ENCODE measurements around the gene HTATIP2. TPM values are rescaled to one million over a fixed set of nuclear protein-coding genes. Genes with fewer than 3 reads are reported as not detected.

Gene HTATIP2
- total RNA-seq, 2 experiments from 2014 or later = 13.9 TPM; not detected in 1

GRCh38 chr11:20406484-20406883 is 43.0 kb downstream of the HTATIP2 start:
- intact Hi-C loops (cut with micrococcal nuclease; ENCODE audit: unreplicated experiment) = no loop called here
- peaks cover 87% of the 10 kb centered on the region for H3K36me3 ChIP-seq (ENCODE audit: insufficient read depth, low read length)
- H4K20me1 ChIP-seq (ENCODE audit: insufficient read depth, low read length) = no peaks in the 10 kb centered on the region
- POLR2A ChIA-PET = no interaction called here
- no peak for DNase-seq (ENCODE audit: low spot score)
- H2AFZ ChIP-seq (ENCODE audit: low read length) = no peak overlapping the region
- no peaks in the 10 kb centered on the region for H3K9me2 ChIP-seq (ENCODE audit: insufficient read depth, low read length)
- BruUV-seq (replicated peaks) = no TSS peak
- no peak for TF ChIP-seq EZH2phosphoT487 (IDR thresholded peaks at IDR 0.05; ENCODE audit: borderline replicate concordance, low read depth, low read length)
- TF ChIP-seq, protein P1, sequence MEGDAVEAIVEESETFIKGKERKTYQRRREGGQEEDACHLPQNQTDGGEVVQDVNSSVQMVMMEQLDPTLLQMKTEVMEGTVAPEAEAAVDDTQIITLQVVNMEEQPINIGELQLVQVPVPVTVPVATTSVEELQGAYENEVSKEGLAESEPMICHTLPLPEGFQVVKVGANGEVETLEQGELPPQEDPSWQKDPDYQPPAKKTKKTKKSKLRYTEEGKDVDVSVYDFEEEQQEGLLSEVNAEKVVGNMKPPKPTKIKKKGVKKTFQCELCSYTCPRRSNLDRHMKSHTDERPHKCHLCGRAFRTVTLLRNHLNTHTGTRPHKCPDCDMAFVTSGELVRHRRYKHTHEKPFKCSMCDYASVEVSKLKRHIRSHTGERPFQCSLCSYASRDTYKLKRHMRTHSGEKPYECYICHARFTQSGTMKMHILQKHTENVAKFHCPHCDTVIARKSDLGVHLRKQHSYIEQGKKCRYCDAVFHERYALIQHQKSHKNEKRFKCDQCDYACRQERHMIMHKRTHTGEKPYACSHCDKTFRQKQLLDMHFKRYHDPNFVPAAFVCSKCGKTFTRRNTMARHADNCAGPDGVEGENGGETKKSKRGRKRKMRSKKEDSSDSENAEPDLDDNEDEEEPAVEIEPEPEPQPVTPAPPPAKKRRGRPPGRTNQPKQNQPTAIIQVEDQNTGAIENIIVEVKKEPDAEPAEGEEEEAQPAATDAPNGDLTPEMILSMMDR (conservative IDR thresholded peaks at IDR 0.05; ENCODE audit: low read length) = no peak
- H3K4me3 ChIP-seq (ENCODE audit: low read depth, low read length, poor library complexity, severe bottlenecking) = no peak overlapping the region
- H3K4me1 ChIP-seq (ENCODE audit: insufficient read depth, low read length, poor library complexity, severe bottlenecking) = no peaks in the 10 kb centered on the region
- H3K4me2 ChIP-seq (ENCODE audit: low read length) = no peak overlapping the region
- no peaks in the 10 kb centered on the region for H3K9me3 ChIP-seq (ENCODE audit: low read length)
- H3K27ac ChIP-seq (ENCODE audit: low read depth, low read length, poor library complexity, severe bottlenecking) = no peak overlapping the region
- CTCF ChIA-PET (ENCODE audit: unreplicated experiment) = no interaction called here
- H3K79me2 ChIP-seq (ENCODE audit: insufficient read depth, low read depth, low read length) = no peaks in the 10 kb centered on the region; the same call in 1 of the 2 replicates

GRCh38 chr11:20407344-20407743 is 43.8 kb downstream of the HTATIP2 start:
- Histone ChIP-seq H3K9me3 (ENCODE audit: low read length) (no peaks in the 10 kb centered on the region), H4K20me1 (ENCODE audit: insufficient read depth, low read length) (no peaks in the 10 kb centered on the region), H3K9me2 (ENCODE audit: insufficient read depth, low read length) (no peaks in the 10 kb centered on the region), H3K79me2 (ENCODE audit: insufficient read depth, low read depth, low read length) (no peaks in the 10 kb centered on the region; the same call in 1 of the 2 replicates), H3K4me1 (ENCODE audit: insufficient read depth, low read length, poor library complexity, severe bottlenecking) (no peaks in the 10 kb centered on the region), H3K4me3 (ENCODE audit: low read depth, low read length, poor library complexity, severe bottlenecking) (no peak overlapping the region), H3K27ac (ENCODE audit: low read depth, low read length, poor library complexity, severe bottlenecking) (no peak overlapping the region), H3K36me3 (ENCODE audit: insufficient read depth, low read length) (peaks cover 89% of the 10 kb centered on the region), H2AFZ (ENCODE audit: low read length) (no peak overlapping the region), H3K4me2 (ENCODE audit: low read length) (no peak overlapping the region)
- ChIA-PET CTCF (ENCODE audit: unreplicated experiment) (no interaction called here), POLR2A (no interaction called here)
- TF ChIP-seq, protein P1 (conservative IDR thresholded peaks at IDR 0.05; ENCODE audit: low read length) = no peak
- no peak for TF ChIP-seq EZH2phosphoT487 (IDR thresholded peaks at IDR 0.05; ENCODE audit: borderline replicate concordance, low read depth, low read length)
- intact Hi-C loops (cut with micrococcal nuclease; ENCODE audit: unreplicated experiment) = no loop called here
- no TSS peak for BruUV-seq (replicated peaks)
- DNase-seq (ENCODE audit: low spot score) = no peak

- POLR2A ChIA-PET = interaction anchor here (0.6 to 1.4 kb wide), 2 partner anchors 9 to 13 kb away, joined by 3 to 4 read pairs; no protein-coding TSS in a partner anchor
- H3K79me2 ChIP-seq (ENCODE audit: insufficient read depth, low read depth, low read length) = no peaks in the 10 kb centered on the region; the same call in 1 of the 2 replicates
Measured at GRCh38 chr11:20415432-20415831, 51.9 kb downstream of the HTATIP2 start.

More at GRCh38 chr11:20415432-20415831, 51.9 kb downstream of the HTATIP2 start:
- Histone ChIP-seq H3K4me2 (ENCODE audit: low read length) (no peak overlapping the region), H3K4me3 (ENCODE audit: low read depth, low read length, poor library complexity, severe bottlenecking) (no peak overlapping the region), H3K9me2 (ENCODE audit: insufficient read depth, low read length) (no peaks in the 10 kb centered on the region), H4K20me1 (ENCODE audit: insufficient read depth, low read length) (no peaks in the 10 kb centered on the region; the same call in 1 of the 2 replicates), H3K9me3 (ENCODE audit: low read length) (no peaks in the 10 kb centered on the region), H3K4me1 (ENCODE audit: insufficient read depth, low read length, poor library complexity, severe bottlenecking) (no peaks in the 10 kb centered on the region), H2AFZ (ENCODE audit: low read length) (no peak overlapping the region), H3K27ac (ENCODE audit: low read depth, low read length, poor library complexity, severe bottlenecking) (no peak overlapping the region), H3K36me3 (ENCODE audit: insufficient read depth, low read length) (peaks cover 99% of the 10 kb centered on the region)
- CTCF ChIA-PET (ENCODE audit: unreplicated experiment) = no interaction called here
- intact Hi-C loops (cut with micrococcal nuclease; ENCODE audit: unreplicated experiment) = no loop called here
- no TSS peak for BruUV-seq (replicated peaks)
- DNase-seq (ENCODE audit: low spot score) = no peak
- TF ChIP-seq EZH2phosphoT487 (IDR thresholded peaks at IDR 0.05; ENCODE audit: borderline replicate concordance, low read depth, low read length) = no peak
- TF ChIP-seq, protein P1 (conservative IDR thresholded peaks at IDR 0.05; ENCODE audit: low read length) = no peak
